Prostate gland (tissue), 2 donors: ENCODE results near the gene KIDINS220.

Source experiments
- CTCF ChIP-seq, 4 experiments: fragments of 200-600 bp in 2 of 4; fragments of 450-650 bp in 2 of 4; sonication (generic) in 2 of 4; IDR thresholded peaks; 1 replicate in 3 of 4; 2 replicates in 1 of 4; pipeline ENCODE4 v1.5.1; 2016 to 2019; ENCODE audit warnings: antibody characterized with exemption in 4 of 4, mild to moderate bottlenecking in 2 of 4, moderate library complexity in 2 of 4
- POLR2A ChIP-seq: fragments of 450-650 bp; IDR thresholded peaks from one replicate; pipeline ENCODE4 v1.6.1; 2016; ENCODE audit warnings: antibody characterized with exemption, mild to moderate bottlenecking

DNA sequence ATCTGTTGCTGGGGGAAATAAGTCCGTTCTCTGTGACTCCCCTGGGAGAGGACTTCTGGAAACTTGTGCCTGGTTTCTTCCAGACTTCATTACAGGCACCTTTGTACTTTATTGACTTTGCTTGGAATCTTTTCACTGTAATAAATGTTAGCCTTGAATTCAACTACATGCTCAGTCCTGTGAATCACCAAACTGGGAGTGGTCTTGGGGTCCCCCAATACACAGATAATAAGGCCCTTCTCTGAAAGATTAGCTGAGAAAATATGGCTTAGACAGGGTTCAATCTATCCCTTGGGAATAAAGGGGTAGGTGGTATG lies 48.7 kb upstream of the KIDINS220 start:
- TF ChIP-seq CTCF (IDR thresholded peaks at IDR 0.05), result no peak
- TF ChIP-seq POLR2A, result no peak
